Fibroblast of villous mesenchyme (primary cell): Measurements from ENCODE around the gene GUCA2B. TPM values are rescaled to one million over a fixed set of nuclear protein-coding genes. Genes with fewer than 3 reads are reported as not detected.

Source experiments
- DNase-seq: peaks from one replicate; pipeline ENCODE4 v3.0.0-alpha.2; 2010; ENCODE audit warnings: low read depth
- H3K4me3 ChIP-seq: 2 replicates; pipeline ENCODE4 v1.5.1; 2011; ENCODE audit warnings: low read depth, mild to moderate bottlenecking, low read length
- total RNA-seq: library from RNA; depleted of rRNA; stranded (reverse); fragments of >200 nt; gene quantifications from 2 replicates; pipeline ENCODE4 v1.2.3, GENCODE V29; 2012
- TF ChIP-seq, protein P1 (sequence below): IDR thresholded peaks from 2 replicates; pipeline ENCODE4 v1.5.1; 2012; ENCODE audit warnings: low read depth, mild to moderate bottlenecking, low read length; ENCODE audit not compliant: insufficient read depth

The GUCA2B gene
- total RNA-seq, 1 donor = not detected

DNA sequence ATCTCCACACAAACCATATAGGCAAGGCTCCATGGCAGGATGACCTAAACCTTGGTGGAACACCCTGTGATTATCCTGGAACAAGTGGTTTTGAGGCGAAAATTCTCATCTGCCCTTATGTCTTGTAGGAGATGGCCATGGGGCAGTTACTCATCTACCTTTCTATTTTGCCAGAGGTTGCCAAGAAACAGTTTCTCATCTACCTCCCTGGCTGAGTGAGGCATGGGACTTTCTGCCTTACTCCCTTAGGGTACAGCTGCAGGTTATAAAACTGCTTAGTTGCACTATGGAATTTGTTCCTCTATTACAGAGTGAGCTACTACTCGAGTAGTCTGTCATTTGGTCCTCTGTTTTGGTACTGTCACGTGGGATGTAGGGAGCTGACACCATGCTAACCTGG is 42.6 kb downstream of the GUCA2B start:
- no peak for DNase-seq
- no peak overlapping the region for H3K4me3 ChIP-seq
- TF ChIP-seq, protein P1, sequence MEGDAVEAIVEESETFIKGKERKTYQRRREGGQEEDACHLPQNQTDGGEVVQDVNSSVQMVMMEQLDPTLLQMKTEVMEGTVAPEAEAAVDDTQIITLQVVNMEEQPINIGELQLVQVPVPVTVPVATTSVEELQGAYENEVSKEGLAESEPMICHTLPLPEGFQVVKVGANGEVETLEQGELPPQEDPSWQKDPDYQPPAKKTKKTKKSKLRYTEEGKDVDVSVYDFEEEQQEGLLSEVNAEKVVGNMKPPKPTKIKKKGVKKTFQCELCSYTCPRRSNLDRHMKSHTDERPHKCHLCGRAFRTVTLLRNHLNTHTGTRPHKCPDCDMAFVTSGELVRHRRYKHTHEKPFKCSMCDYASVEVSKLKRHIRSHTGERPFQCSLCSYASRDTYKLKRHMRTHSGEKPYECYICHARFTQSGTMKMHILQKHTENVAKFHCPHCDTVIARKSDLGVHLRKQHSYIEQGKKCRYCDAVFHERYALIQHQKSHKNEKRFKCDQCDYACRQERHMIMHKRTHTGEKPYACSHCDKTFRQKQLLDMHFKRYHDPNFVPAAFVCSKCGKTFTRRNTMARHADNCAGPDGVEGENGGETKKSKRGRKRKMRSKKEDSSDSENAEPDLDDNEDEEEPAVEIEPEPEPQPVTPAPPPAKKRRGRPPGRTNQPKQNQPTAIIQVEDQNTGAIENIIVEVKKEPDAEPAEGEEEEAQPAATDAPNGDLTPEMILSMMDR = no peak

DNA sequence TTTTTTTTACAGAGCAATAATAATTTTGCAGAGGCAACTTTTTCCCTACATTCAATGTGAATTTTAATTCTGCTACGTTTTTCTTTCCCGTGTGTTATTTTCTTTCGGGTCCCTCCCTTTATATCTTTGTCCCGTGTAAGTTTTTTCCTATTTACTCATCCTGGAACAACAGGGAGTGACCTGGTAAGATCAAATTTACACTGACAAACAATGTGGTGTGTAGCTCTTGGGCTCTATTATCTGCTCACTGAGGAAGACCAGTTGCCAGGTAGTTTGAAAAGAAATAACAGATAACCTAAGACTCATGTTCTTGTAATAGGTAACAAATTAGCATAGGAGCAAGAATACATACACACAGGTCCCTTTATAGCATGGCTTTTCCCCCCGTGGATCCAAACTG is 45.0 kb downstream of the GUCA2B start:
- H3K4me3 ChIP-seq = no peak overlapping the region
- no peak for DNase-seq
- TF ChIP-seq, protein P1 = no peak

DNA sequence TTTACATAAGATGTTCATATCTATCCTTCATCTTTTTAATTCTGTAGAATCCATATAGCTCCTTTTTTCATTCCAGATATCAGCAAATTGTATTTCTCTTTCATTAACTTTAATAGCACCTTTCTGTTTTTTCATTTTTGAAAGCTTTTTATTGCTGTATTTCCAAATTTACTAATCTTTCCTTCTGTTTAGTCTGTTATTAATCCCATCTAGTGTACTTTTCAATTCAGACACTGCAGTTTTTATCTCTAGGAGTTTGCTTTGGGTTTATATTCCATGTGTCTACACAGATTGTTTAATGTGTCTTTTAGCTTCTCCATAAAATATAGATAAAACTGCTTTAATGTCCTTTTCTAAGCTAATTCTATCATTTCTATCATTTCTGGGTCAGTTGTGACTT is 48.8 kb downstream of the GUCA2B start:
- TF ChIP-seq, protein P1 = no peak
- no peak for DNase-seq
- no peak overlapping the region for H3K4me3 ChIP-seq

Other genes starting within 250 kb of the GUCA2B start
- 0.86 and 1.6 TPM in 2 replicates for gene HIVEP3, start 234.5 kb upstream of the GUCA2B start, total RNA-seq
- not detected in 2 replicates for gene GUCA2A, start 11.3 kb downstream of the GUCA2B start, total RNA-seq
- gene FOXJ3, start 181.8 kb downstream of the GUCA2B start, total RNA-seq = 28.7 and 34.5 TPM in 2 replicates
- gene RIMKLA, start 227.4 kb downstream of the GUCA2B start, total RNA-seq = under 0.01 TPM in 1 of 2 replicates, not detected in the other